Uterus (tissue), 2 donors: ENCODE measurements around the gene TBCD.

Experiments
- POLR2A ChIP-seq, 2 donors: fragments of 450-650 bp; IDR thresholded peaks; one replicate each; pipeline ENCODE4 v1.6.1; 2016; ENCODE audit warnings: antibody characterized with exemption in 2 of 2, mild to moderate bottlenecking in 1 of 2, moderate library complexity in 1 of 2
- TF ChIP-seq, protein P1 (sequence below), 4 experiments: fragments of 200-600 bp in 2 of 4; fragments of 450-650 bp in 2 of 4; sonication (generic) in 2 of 4; IDR thresholded peaks; one replicate each; pipeline ENCODE4 v1.5.1; 2016 to 2019; ENCODE audit warnings: antibody characterized with exemption in 4 of 4, mild to moderate bottlenecking in 2 of 4, moderate library complexity in 1 of 4

DNA sequence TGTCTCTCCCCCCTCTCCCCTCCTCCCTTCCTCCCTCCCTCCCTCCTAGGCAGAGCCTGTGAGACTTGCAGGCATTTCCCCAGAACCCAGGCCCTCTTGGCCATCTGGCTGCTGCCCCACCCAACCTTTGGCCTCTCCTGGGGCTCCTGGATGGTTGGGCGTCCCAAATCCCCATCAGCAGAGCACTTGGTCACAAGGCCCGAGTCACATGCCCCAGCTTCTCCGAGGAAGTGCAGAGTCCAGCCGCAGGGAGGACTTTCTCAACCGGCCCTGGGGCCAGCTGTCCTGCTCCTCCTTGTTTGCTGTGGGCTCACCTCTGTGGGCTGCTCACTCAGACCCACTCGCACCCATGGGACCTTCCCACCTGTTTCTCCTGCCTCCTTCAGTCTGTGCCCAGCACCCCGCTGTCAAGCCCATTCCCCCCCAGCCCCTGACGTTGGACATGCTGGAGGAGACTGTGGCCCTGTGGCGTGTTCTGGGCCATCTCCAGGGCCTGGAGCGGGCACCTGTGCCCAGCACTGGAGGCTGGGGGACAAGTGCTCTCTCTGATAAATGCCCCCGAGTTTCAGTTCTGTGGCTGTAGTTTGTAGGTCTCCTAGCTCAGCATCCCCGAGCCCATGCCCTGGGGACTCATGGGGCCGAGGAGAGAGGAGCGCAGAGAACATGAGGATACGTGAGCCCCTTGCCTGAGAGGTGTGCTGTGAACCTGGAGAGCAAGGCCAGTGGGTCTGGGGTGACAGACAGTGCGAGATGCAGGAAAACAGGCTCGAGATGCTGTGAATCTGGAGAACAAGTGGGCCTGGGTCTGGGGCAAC is 130.2 kb downstream of the TBCD start:
- TF ChIP-seq, protein P1, sequence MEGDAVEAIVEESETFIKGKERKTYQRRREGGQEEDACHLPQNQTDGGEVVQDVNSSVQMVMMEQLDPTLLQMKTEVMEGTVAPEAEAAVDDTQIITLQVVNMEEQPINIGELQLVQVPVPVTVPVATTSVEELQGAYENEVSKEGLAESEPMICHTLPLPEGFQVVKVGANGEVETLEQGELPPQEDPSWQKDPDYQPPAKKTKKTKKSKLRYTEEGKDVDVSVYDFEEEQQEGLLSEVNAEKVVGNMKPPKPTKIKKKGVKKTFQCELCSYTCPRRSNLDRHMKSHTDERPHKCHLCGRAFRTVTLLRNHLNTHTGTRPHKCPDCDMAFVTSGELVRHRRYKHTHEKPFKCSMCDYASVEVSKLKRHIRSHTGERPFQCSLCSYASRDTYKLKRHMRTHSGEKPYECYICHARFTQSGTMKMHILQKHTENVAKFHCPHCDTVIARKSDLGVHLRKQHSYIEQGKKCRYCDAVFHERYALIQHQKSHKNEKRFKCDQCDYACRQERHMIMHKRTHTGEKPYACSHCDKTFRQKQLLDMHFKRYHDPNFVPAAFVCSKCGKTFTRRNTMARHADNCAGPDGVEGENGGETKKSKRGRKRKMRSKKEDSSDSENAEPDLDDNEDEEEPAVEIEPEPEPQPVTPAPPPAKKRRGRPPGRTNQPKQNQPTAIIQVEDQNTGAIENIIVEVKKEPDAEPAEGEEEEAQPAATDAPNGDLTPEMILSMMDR (IDR thresholded peaks at IDR 0.05) = no peak
- TF ChIP-seq POLR2A (IDR thresholded peaks at IDR 0.05) = no peak
